ENCODE measurements around the gene KDM5C. TPM values are rescaled to one million over a fixed set of nuclear protein-coding genes. Genes with fewer than 3 reads are reported as not detected.

Gene KDM5C
- total and polyA plus RNA-seq, 4 donors, result 36.1 to 112 (median 78.5) TPM

DNA sequence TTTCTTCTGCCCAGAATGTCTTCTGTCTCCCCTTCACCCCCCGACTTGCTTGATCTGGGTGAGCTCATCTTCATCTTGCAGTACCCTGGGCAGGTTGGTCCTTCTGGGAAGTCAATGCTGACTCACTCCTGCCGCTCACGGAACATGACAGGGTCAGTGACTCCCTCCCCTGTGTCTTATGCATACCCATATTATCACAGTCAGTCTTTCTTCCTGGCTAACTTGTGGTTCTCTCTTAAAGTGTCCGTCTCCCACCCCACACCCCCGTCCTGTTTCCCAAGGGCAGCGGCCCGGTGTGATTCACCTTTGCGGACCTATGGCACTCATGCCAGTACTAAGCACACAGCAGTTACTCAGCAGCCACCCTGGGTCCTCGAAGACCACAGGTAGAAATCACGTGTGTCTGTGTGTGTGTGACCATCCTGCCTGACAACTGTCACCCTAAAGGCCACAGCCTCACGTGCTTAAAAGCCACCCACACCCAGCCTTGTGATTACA is 38.6 kb upstream of the KDM5C start:
- no peaks in the 10 kb centered on the region for H3K9me3 ChIP-seq (ENCODE audit: control insufficient read depth in 4 of 4, insufficient read depth in 3 of 4, low read length in 3 of 4)
- 54 to 67% methylated on average over 11 of the region's 11 CpGs for WGBS, 2 donors
- H3K9ac ChIP-seq (ENCODE audit: insufficient read depth in 1 of 2, low read length in 2 of 2), result no peak overlapping the region
- H3K27ac ChIP-seq (ENCODE audit: low read depth in 1 of 2, low read length in 1 of 2), result no peak overlapping the region
- no peak for DNase-seq
- peaks cover 0 to 50% (median 20%) of the 10 kb centered on the region in 3 donors for H3K27me3 ChIP-seq (ENCODE audit: control insufficient read depth in 3 of 3, insufficient read depth in 3 of 3, low read length in 2 of 3)
- no peak overlapping the region for H3K4me3 ChIP-seq
- TF ChIP-seq, protein P1, sequence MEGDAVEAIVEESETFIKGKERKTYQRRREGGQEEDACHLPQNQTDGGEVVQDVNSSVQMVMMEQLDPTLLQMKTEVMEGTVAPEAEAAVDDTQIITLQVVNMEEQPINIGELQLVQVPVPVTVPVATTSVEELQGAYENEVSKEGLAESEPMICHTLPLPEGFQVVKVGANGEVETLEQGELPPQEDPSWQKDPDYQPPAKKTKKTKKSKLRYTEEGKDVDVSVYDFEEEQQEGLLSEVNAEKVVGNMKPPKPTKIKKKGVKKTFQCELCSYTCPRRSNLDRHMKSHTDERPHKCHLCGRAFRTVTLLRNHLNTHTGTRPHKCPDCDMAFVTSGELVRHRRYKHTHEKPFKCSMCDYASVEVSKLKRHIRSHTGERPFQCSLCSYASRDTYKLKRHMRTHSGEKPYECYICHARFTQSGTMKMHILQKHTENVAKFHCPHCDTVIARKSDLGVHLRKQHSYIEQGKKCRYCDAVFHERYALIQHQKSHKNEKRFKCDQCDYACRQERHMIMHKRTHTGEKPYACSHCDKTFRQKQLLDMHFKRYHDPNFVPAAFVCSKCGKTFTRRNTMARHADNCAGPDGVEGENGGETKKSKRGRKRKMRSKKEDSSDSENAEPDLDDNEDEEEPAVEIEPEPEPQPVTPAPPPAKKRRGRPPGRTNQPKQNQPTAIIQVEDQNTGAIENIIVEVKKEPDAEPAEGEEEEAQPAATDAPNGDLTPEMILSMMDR (IDR thresholded peaks at IDR 0.05; ENCODE audit: control extremely low read depth, extremely low read depth), result no peak
- H3K4me1 ChIP-seq (ENCODE audit: control insufficient read depth in 5 of 5, insufficient read depth in 5 of 5, low read length in 5 of 5), result peaks cover 0 to 4% (median 0%) of the 10 kb centered on the region in 5 donors
- H3K36me3 ChIP-seq (ENCODE audit: control insufficient read depth in 4 of 4, insufficient read depth in 4 of 4, low read length in 4 of 4), result no peaks in the 10 kb centered on the region
- no peak for ATAC-seq (ENCODE audit: insufficient read depth, low FRiP score)

DNA sequence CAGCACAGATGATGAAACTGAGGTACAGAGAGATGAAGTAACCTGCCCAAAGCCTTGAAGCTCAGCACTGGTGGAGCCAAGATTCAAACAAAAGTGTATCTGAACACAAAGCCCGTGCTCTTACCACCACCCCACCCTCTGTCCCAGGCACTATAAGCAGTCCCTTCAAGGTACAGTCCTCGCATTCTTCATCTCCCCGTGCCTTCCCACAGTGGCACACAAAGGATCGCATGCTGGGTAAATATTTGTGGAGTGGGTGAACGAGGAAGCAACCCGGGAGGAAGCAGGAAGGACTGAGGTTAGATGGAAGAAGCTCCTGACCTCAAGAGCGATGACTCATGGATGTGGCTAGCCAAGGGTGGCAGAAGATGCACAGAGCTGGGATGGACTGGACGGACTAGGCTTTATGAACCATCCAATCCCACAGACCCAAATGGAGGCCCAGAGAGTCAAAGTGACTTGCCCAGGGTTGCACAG is 37.9 kb upstream of the KDM5C start:
- Histone ChIP-seq H3K27me3 (ENCODE audit: control insufficient read depth in 3 of 3, insufficient read depth in 3 of 3, low read length in 2 of 3) (peaks cover 0 to 52% (median 19%) of the 10 kb centered on the region in 3 donors), H3K27ac (ENCODE audit: low read depth in 1 of 2, low read length in 1 of 2) (no peak overlapping the region), H3K4me1 (ENCODE audit: control insufficient read depth in 5 of 5, insufficient read depth in 5 of 5, low read length in 5 of 5) (peaks cover 0 to 4% (median 0%) of the 10 kb centered on the region in 5 donors), H3K9me3 (ENCODE audit: control insufficient read depth in 4 of 4, insufficient read depth in 3 of 4, low read length in 3 of 4) (no peaks in the 10 kb centered on the region), H3K36me3 (ENCODE audit: control insufficient read depth in 4 of 4, insufficient read depth in 4 of 4, low read length in 4 of 4) (no peaks in the 10 kb centered on the region), H3K9ac (ENCODE audit: insufficient read depth in 1 of 2, low read length in 2 of 2) (no peak overlapping the region), H3K4me3 (no peak overlapping the region)
- ATAC-seq (ENCODE audit: insufficient read depth, low FRiP score), result no peak
- no peak for DNase-seq
- TF ChIP-seq, protein P1 (IDR thresholded peaks at IDR 0.05; ENCODE audit: control extremely low read depth, extremely low read depth), result no peak
- 23 to 38% methylated on average over 8 of the region's 8 CpGs for WGBS, 2 donors

- WGBS, 2 donors, result 75 to 83% methylated on average over 6 to 7 of the region's 7 CpGs
- TF ChIP-seq, protein P1 (IDR thresholded peaks at IDR 0.05; ENCODE audit: control extremely low read depth, extremely low read depth), result no peak
- Histone ChIP-seq H3K27me3 (ENCODE audit: control insufficient read depth in 3 of 3, insufficient read depth in 3 of 3, low read length in 2 of 3) (peaks cover 0 to 53% (median 16%) of the 10 kb centered on the region in 3 donors), H3K36me3 (ENCODE audit: control insufficient read depth in 4 of 4, insufficient read depth in 4 of 4, low read length in 4 of 4) (no peaks in the 10 kb centered on the region), H3K9ac (ENCODE audit: insufficient read depth in 1 of 2, low read length in 2 of 2) (no peak overlapping the region), H3K9me3 (ENCODE audit: control insufficient read depth in 4 of 4, insufficient read depth in 3 of 4, low read length in 3 of 4) (no peaks in the 10 kb centered on the region), H3K27ac (ENCODE audit: low read depth in 1 of 2, low read length in 1 of 2) (no peak overlapping the region), H3K4me1 (ENCODE audit: control insufficient read depth in 5 of 5, insufficient read depth in 5 of 5, low read length in 5 of 5) (peaks cover 0 to 4% (median 0%) of the 10 kb centered on the region in 5 donors), H3K4me3 (no peak overlapping the region)
- no peak for DNase-seq
- ATAC-seq (ENCODE audit: insufficient read depth, low FRiP score), result no peak
These were observed 37.3 kb upstream of the KDM5C start for GRCh38 chrX:53262189-53262917.

Data from lung (tissue), 12 donors.